ENCODE data around the gene GSK3A.

Gene GSK3A

DNA sequence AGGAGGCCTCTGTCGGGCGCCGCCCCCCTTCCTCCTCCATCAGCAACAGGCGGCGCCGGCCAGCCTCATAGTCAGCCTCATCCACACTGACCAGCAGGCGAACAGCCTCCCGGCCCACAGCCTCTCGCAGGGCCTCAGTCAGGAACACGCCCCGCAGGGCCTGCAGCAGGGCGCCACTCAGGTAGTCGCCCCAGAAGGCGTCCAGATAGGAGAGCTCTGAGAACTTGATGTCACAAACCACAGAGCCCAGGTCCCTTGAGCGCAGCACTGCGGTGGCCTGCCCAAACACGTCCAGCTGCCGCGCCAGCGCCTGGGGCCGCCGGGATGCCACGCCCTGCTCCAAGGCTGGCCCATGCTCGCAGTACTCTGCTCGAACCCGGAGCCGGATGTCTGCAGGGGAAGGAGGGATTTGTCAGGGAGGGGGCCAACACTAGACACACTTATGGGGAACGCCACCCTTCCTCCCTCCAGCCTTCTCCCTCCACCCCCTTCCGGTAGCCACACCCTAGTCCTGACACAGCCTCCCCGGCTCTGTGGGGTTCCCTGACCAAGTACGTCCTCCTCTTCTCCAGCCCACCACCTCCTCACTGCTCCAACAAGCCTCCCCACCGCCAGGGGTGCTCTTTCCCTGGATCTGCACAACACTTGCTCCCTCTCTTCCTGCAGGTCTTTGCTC, 42.8 kb downstream of the GSK3A start:
- no peaks in the 10 kb centered on the region for H3K79me2 ChIP-seq (ENCODE audit: control insufficient read depth, insufficient read depth, low read length, poor library complexity)
- H2BK120ac ChIP-seq (ENCODE audit: insufficient read depth, low read length, poor library complexity): no peak overlapping the region
- H3K18ac ChIP-seq (ENCODE audit: low read length): no peak overlapping the region
- peaks cover 52 to 72% of the 10 kb centered on the region in 2 experiments for H3K36me3 ChIP-seq (ENCODE audit: control insufficient read depth in 1 of 2, insufficient read depth in 2 of 2, low read length in 2 of 2)
- no peak overlapping the region for H2AFZ ChIP-seq (ENCODE audit: insufficient read depth, low read length, poor library complexity)
- no peak overlapping the region for H3K23ac ChIP-seq (ENCODE audit: low read length)
- peaks cover 0 to 4% of the 10 kb centered on the region in 2 experiments for H3K4me1 ChIP-seq (ENCODE audit: control insufficient read depth in 1 of 2, insufficient read depth in 2 of 2, low read length in 2 of 2)
- DNase-seq: no peak
- H3K4me2 ChIP-seq (ENCODE audit: low read length): no peak overlapping the region
- no peak overlapping the region for H2AK5ac ChIP-seq (ENCODE audit: low read length)
- WGBS (ENCODE audit: extremely low coverage, insufficient coverage, insufficient read length): no CpG with 5 or more reads among the region's 32 CpGs
- no peak overlapping the region for H3K14ac ChIP-seq (ENCODE audit: low read length)
- no peak overlapping the region for H2BK5ac ChIP-seq (ENCODE audit: low read depth, low read length, poor library complexity)
- H3K4me3 ChIP-seq (ENCODE audit: low read depth, low read length): no peak overlapping the region
- no peak overlapping the region for H4K91ac ChIP-seq (ENCODE audit: low read depth, low read length)
- H3K79me1 ChIP-seq (ENCODE audit: low read length): no peaks in the 10 kb centered on the region
- no peak overlapping the region for H4K12ac ChIP-seq (ENCODE audit: low read depth, low read length)
- no peak overlapping the region for H3K4ac ChIP-seq (ENCODE audit: low read depth, low read length)
- H2BK12ac ChIP-seq (ENCODE audit: low read length): no peak overlapping the region
- H3K27ac ChIP-seq (ENCODE audit: low read depth, low read length): no peak overlapping the region
- no peaks in the 10 kb centered on the region for H3K9me3 ChIP-seq (ENCODE audit: insufficient read depth, low read depth, low read length)
- H3K27me3 ChIP-seq (ENCODE audit: insufficient read depth, low read length): no peaks in the 10 kb centered on the region
- H3K9ac ChIP-seq (ENCODE audit: low read length): no peak overlapping the region
- no peak overlapping the region for H4K8ac ChIP-seq (ENCODE audit: low read depth, low read length)

DNA sequence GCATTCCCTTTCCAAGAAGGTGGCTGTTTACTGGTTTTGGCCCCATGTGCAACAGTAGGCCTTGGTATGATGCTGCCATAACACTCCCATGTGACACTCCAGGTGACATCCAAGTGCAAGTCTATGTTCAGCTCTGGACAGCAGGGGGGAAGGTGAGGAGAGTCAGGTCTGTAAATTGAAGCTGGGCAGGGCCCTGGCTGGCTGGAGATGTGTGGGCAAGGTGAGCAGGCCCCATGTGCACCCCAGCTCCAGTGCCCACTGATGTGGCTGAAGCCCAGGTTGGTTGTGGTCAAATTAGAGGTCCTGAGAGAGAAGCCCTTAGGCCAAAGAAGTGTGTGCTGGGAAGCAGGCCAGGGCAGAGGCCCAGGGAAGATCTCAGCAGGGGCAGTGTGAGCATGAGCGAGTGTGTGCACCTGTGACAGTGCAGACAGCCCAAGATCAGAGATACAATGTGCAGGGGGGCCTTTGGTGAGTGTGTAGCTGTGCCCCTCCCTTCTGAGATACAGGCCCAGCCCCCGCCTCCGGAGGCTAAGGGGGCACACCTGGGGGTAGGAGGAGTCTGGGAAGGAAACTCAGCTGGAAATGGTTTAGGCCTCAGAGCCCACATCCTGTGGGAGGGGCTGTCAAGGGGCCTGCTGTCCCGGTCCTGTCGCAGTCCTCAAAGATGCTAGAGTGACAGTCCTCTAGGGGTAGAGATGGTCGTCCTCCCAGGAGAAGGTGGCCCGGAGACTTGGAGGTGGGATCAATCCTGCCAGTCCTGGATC, 43.5 kb downstream of the GSK3A start:
- H3K23ac ChIP-seq (ENCODE audit: low read length): no peak overlapping the region
- no CpG with 5 or more reads among the region's 7 CpGs for WGBS (ENCODE audit: extremely low coverage, insufficient coverage, insufficient read length)
- no peak overlapping the region for H4K91ac ChIP-seq (ENCODE audit: low read depth, low read length)
- no peak for DNase-seq
- H3K9me3 ChIP-seq (ENCODE audit: insufficient read depth, low read depth, low read length): no peaks in the 10 kb centered on the region
- no peak overlapping the region for H2BK5ac ChIP-seq (ENCODE audit: low read depth, low read length, poor library complexity)
- H3K9ac ChIP-seq (ENCODE audit: low read length): no peak overlapping the region
- H2BK120ac ChIP-seq (ENCODE audit: insufficient read depth, low read length, poor library complexity): no peak overlapping the region
- H2BK12ac ChIP-seq (ENCODE audit: low read length): no peak overlapping the region
- no peak overlapping the region for H3K14ac ChIP-seq (ENCODE audit: low read length)
- H3K18ac ChIP-seq (ENCODE audit: low read length): no peak overlapping the region
- H4K12ac ChIP-seq (ENCODE audit: low read depth, low read length): no peak overlapping the region
- no peak overlapping the region for H3K27ac ChIP-seq (ENCODE audit: low read depth, low read length)
- no peak overlapping the region for H3K4me3 ChIP-seq (ENCODE audit: low read depth, low read length)
- no peak overlapping the region for H2AFZ ChIP-seq (ENCODE audit: insufficient read depth, low read length, poor library complexity)
- H3K4me2 ChIP-seq (ENCODE audit: low read length): no peak overlapping the region
- no peak overlapping the region for H2AK5ac ChIP-seq (ENCODE audit: low read length)
- no peak overlapping the region for H4K8ac ChIP-seq (ENCODE audit: low read depth, low read length)
- H3K36me3 ChIP-seq (ENCODE audit: control insufficient read depth in 1 of 2, insufficient read depth in 2 of 2, low read length in 2 of 2): peaks cover 46 to 67% of the 10 kb centered on the region in 2 experiments
- no peaks in the 10 kb centered on the region for H3K79me1 ChIP-seq (ENCODE audit: low read length)
- H3K27me3 ChIP-seq (ENCODE audit: insufficient read depth, low read length): no peaks in the 10 kb centered on the region
- H3K4me1 ChIP-seq (ENCODE audit: control insufficient read depth in 1 of 2, insufficient read depth in 2 of 2, low read length in 2 of 2): peaks cover 0 to 4% of the 10 kb centered on the region in 2 experiments
- no peaks in the 10 kb centered on the region for H3K79me2 ChIP-seq (ENCODE audit: control insufficient read depth, insufficient read depth, low read length, poor library complexity)
- H3K4ac ChIP-seq (ENCODE audit: low read depth, low read length): no peak overlapping the region

DNA sequence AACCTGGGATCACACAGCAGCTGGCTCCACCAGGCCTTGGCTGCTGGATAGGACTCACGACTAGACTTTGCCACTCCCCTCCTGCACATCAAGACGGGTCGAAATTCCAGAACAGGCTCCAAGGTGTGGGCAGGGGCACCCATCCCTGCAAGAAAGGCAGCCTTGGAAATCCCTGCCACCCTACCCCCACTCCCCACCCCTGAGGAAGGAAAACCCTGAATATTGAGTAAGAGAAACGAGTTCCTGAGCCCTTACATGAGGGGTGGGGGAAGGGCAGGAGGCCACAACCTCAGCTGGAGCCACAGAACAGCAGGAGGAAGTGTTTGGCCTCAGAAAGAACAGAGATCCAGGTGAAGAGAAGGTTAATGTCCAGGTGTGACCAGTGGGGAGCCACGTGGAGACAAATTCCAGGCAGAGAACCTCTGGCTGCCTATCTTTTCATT, 45.0 kb downstream of the GSK3A start:
- Histone ChIP-seq H3K36me3 (ENCODE audit: control insufficient read depth in 1 of 2, insufficient read depth in 2 of 2, low read length in 2 of 2) (peaks cover 36 to 54% of the 10 kb centered on the region in 2 experiments), H4K12ac (ENCODE audit: low read depth, low read length) (no peak overlapping the region), H3K4me1 (ENCODE audit: control insufficient read depth in 1 of 2, insufficient read depth in 2 of 2, low read length in 2 of 2) (peaks cover 0 to 4% of the 10 kb centered on the region in 2 experiments), H2BK12ac (ENCODE audit: low read length) (no peak overlapping the region), H3K18ac (ENCODE audit: low read length) (no peak overlapping the region), H2BK120ac (ENCODE audit: insufficient read depth, low read length, poor library complexity) (no peak overlapping the region), H3K4me2 (ENCODE audit: low read length) (no peak overlapping the region), H4K91ac (ENCODE audit: low read depth, low read length) (no peak overlapping the region), H3K79me1 (ENCODE audit: low read length) (no peaks in the 10 kb centered on the region), H3K79me2 (ENCODE audit: control insufficient read depth, insufficient read depth, low read length, poor library complexity) (no peaks in the 10 kb centered on the region), H3K9me3 (ENCODE audit: insufficient read depth, low read depth, low read length) (no peaks in the 10 kb centered on the region), H3K27ac (ENCODE audit: low read depth, low read length) (no peak overlapping the region), H3K4me3 (ENCODE audit: low read depth, low read length) (no peak overlapping the region), H3K14ac (ENCODE audit: low read length) (no peak overlapping the region), H4K8ac (ENCODE audit: low read depth, low read length) (no peak overlapping the region), H3K23ac (ENCODE audit: low read length) (no peak overlapping the region), H2AFZ (ENCODE audit: insufficient read depth, low read length, poor library complexity) (no peak overlapping the region), H3K27me3 (ENCODE audit: insufficient read depth, low read length) (no peaks in the 10 kb centered on the region), H2BK5ac (ENCODE audit: low read depth, low read length, poor library complexity) (no peak overlapping the region), H3K4ac (ENCODE audit: low read depth, low read length) (no peak overlapping the region), H2AK5ac (ENCODE audit: low read length) (no peak overlapping the region), H3K9ac (ENCODE audit: low read length) (no peak overlapping the region)
- no CpG with 5 or more reads among the region's 5 CpGs for WGBS (ENCODE audit: extremely low coverage, insufficient coverage, insufficient read length)
- DNase-seq: no peak

DNA sequence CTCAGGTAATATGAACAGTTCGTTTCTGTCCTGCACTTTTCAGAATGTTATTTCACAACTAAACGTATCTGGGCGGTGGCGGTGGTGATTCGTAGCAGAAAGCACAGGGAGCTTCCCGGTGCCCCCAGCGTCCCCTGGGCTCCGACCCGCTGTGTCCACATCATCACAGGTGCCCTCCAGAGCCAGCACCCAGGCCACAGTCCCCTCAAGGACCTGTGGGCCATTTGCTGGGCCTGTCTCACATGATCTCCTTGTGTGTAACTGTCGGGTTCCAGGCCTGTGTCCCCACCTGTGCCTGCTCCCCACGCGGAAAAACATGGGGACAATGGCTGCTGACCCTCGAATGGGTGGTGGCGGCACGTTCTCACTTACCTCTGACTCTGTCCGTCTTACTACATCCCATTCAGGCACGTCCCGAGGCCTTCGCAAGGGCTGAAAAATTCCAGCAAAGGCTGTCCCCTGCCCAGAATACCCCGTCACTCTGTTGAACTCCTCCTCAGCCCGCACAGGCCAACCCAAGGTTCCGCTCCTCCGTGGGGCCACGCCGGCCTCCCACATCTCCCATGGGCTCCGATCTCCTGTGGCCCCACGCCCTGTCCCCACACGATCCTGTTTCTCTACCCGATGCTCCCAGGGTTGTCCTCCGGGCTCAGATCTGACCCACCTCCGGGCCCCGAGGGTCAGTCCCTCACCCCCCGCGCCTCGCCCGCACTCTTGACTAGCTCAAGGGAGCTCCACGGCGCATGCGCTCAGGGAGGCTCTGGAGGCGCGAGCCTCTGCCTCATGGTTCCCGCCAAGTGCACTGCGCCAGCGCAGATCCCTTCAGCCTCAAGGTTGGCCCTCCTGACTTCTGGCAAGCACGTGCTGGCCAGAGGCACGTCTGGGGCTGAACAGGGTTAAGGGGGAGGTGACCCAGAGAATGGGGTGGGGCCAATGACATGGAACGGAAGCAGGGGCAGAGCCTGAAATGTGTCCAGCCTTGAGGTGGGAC, 46.1 kb downstream of the GSK3A start:
- Histone ChIP-seq H3K27me3 (ENCODE audit: insufficient read depth, low read length) (no peaks in the 10 kb centered on the region), H2AFZ (ENCODE audit: insufficient read depth, low read length, poor library complexity) (no peak overlapping the region), H4K12ac (ENCODE audit: low read depth, low read length) (no peak overlapping the region), H3K9me3 (ENCODE audit: insufficient read depth, low read depth, low read length) (no peaks in the 10 kb centered on the region), H3K27ac (ENCODE audit: low read depth, low read length) (no peak overlapping the region), H3K4me1 (ENCODE audit: control insufficient read depth in 1 of 2, insufficient read depth in 2 of 2, low read length in 2 of 2) (peaks cover 0 to 4% of the 10 kb centered on the region in 2 experiments), H3K79me2 (ENCODE audit: control insufficient read depth, insufficient read depth, low read length, poor library complexity) (no peaks in the 10 kb centered on the region), H3K18ac (ENCODE audit: low read length) (peak overlapping the region; percentile 19), H3K4ac (ENCODE audit: low read depth, low read length) (no peak overlapping the region), H3K9ac (ENCODE audit: low read length) (no peak overlapping the region), H3K23ac (ENCODE audit: low read length) (no peak overlapping the region), H4K8ac (ENCODE audit: low read depth, low read length) (no peak overlapping the region), H3K4me2 (ENCODE audit: low read length) (no peak overlapping the region), H3K36me3 (ENCODE audit: control insufficient read depth in 1 of 2, insufficient read depth in 2 of 2, low read length in 2 of 2) (peaks cover 27 to 43% of the 10 kb centered on the region in 2 experiments), H2AK5ac (ENCODE audit: low read length) (no peak overlapping the region), H3K4me3 (ENCODE audit: low read depth, low read length) (no peak overlapping the region), H4K91ac (ENCODE audit: low read depth, low read length) (no peak overlapping the region), H3K14ac (ENCODE audit: low read length) (no peak overlapping the region), H2BK12ac (ENCODE audit: low read length) (no peak overlapping the region), H2BK5ac (ENCODE audit: low read depth, low read length, poor library complexity) (no peak overlapping the region), H2BK120ac (ENCODE audit: insufficient read depth, low read length, poor library complexity) (no peak overlapping the region), H3K79me1 (ENCODE audit: low read length) (no peaks in the 10 kb centered on the region)
- DNase-seq: no peak
- no CpG with 5 or more reads among the region's 47 CpGs for WGBS (ENCODE audit: extremely low coverage, insufficient coverage, insufficient read length)
